AG10803 (cell line): Measurements from ENCODE around the gene ZNF471.

Experiments
- DNase-seq: peaks from one replicate; pipeline ENCODE4 v3.0.0; 2010; ENCODE audit warnings: low read depth
- H3K4me3 ChIP-seq: 2 replicates; pipeline ENCODE4 v1.5.1; 2011; ENCODE audit warnings: mild to moderate bottlenecking, low read length, control low read depth
- TF ChIP-seq, protein P1 (sequence below): conservative IDR thresholded peaks from 2 replicates; pipeline ENCODE4 v1.5.1; 2011; ENCODE audit warnings: mild to moderate bottlenecking, low read length, control low read depth, inconsistent platforms

ZNF471 gene

DNA sequence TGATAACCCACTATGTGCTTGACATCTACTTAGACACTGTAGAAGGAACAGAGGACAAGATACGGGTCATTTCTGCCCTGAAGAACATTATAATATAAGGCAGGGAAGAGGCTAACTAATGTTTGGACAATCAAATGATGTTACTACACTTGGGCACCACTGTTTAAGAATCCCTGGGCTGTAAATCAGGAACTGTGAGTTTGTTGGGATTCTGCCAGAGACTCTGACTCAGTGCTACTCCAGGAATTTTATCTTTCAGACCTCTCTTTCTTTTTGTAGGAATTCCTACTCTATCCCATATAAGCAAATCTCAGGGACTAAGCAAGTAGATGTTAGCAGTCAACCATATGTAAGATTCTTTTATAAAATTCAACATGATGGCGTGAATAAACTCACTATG lies 3.1 kb upstream of the ZNF471 start:
- DNase-seq = no peak
- TF ChIP-seq, protein P1, sequence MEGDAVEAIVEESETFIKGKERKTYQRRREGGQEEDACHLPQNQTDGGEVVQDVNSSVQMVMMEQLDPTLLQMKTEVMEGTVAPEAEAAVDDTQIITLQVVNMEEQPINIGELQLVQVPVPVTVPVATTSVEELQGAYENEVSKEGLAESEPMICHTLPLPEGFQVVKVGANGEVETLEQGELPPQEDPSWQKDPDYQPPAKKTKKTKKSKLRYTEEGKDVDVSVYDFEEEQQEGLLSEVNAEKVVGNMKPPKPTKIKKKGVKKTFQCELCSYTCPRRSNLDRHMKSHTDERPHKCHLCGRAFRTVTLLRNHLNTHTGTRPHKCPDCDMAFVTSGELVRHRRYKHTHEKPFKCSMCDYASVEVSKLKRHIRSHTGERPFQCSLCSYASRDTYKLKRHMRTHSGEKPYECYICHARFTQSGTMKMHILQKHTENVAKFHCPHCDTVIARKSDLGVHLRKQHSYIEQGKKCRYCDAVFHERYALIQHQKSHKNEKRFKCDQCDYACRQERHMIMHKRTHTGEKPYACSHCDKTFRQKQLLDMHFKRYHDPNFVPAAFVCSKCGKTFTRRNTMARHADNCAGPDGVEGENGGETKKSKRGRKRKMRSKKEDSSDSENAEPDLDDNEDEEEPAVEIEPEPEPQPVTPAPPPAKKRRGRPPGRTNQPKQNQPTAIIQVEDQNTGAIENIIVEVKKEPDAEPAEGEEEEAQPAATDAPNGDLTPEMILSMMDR = no peak
- no peak overlapping the region for H3K4me3 ChIP-seq

DNA sequence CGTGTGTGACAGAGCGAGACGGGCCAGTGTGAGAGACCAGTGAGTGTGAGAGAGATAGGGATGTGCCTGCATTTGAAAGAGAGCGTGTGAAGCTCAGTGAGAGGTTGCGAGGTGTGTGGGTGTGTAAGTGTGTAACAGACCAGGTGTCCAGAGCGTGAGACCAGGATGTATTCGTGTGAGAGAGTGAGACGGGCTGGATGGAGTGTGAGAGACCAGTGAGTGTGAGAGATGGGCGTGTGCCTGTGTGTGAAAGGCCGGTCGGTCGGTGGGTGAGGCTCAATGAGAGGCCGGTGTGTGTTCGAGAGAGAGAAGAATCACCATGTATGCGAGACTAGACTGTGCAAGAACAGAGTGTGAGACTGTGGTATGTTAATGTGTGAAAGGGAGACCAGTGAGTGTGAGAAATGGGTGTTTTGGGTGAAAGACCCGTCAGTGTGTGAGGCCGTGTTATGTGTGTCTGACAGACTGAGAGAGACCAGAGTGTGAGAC lies 679 bp downstream of the ZNF471 start:
- TF ChIP-seq, protein P1 = no peak
- DNase-seq = no peak
- peak overlapping the region; percentile 89 for H3K4me3 ChIP-seq

DNA sequence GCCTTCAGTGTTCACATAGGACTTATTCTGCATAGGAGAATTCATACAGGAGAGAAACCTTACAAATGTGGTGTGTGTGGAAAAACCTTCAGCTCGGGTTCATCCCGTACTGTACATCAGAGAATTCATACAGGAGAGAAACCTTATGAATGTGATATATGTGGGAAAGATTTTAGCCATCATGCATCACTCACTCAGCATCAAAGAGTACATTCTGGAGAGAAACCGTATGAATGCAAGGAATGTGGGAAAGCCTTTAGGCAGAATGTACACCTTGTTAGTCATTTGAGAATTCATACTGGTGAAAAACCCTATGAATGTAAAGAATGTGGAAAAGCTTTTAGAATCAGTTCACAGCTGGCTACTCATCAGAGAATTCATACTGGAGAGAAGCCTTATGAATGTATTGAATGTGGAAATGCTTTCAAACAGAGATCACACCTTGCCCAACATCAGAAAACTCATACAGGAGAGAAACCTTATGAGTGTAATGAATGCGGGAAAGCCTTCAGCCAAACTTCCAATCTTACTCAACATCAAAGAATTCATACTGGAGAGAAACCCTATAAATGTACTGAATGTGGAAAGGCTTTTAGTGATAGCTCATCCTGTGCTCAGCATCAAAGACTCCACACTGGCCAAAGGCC lies 17.7 kb downstream of the ZNF471 start:
- TF ChIP-seq, protein P1 = no peak
- no peak for DNase-seq
- H3K4me3 ChIP-seq = no peak overlapping the region

DNA sequence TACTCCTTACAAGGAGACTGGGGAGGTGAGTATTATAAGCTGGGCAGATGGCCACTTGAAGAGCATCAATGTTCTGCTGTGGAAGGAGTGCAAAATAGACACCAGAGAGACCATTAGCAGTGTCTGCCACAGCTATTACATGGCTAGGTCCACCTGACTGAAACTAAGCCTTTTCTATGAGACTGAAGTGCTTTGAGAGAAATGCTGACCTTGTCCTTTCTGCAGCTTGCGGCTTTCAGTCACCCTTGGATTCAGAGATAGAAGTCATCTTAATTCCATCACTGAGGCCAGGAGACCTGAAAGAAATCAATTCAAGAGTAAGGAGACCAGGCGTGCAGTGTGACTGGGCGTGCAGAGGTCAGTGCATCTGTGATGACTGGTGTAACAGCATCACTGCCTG lies 29.8 kb downstream of the ZNF471 start:
- H3K4me3 ChIP-seq = no peak overlapping the region
- DNase-seq = no peak
- TF ChIP-seq, protein P1 = no peak

DNA sequence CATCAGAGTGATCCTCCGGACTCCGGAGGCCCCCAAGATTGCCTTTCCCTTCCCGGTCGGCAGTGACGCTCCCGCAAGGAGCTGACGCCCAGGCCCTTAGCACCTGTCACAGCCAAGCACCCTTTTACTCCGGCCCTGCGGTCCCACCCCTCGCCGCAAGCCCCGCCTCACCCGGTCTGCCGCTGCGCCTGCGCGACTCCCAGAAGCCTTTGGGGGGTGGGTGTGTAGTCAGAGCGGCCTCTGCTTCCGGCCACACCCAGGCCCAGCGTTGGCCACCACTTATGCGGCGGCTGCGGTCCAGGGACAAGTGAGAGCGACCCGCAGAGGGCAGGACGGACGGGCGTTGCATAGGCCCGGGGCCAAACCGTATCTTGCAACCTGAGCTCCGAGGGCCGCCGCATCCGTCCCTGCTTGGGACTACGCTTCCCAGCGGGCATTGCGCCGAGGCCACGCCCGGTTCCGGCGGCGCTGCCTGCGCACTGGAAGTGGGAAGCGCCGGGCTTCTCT lies 30.7 kb downstream of the ZNF471 start:
- peak; percentile 87 for DNase-seq
- H3K4me3 ChIP-seq = peak overlapping the region; percentile 83
- TF ChIP-seq, protein P1 = no peak

DNA sequence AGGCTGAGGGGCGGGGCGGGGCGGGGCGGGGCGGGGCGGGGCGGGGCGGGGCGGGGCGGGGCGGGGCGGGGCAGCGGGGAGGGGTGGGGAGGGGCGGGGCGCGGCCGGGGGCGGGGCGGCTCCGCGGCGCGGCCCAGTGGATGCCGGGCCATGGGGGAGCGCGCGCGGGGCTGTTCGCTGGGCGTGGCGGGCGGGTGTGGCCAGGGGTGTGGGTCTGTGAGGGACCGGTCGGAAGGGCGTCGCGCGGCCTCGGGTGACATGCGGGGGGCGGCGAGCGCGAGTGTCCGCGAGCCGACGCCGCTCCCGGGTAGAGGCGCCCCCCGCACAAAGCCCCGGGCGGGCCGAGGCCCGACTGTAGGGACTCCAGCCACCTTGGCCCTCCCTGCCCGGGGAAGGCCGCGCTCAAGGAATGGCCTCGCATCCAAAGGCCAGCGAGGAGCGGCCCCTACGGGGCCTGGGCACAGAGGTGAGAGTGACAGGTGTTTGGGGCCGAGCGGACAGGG lies 31.2 kb downstream of the ZNF471 start, which contains the start of gene ZFP28:
TSS of gene ZFP28 (plus strand) at position 188 of the 503 bp plus-strand sequence. CDS start at position 259, 71 bp downstream.
- no peak for DNase-seq
- peak within 1 kb of the TSS; percentile 83 for H3K4me3 ChIP-seq
- TF ChIP-seq, protein P1 = no peak

DNA sequence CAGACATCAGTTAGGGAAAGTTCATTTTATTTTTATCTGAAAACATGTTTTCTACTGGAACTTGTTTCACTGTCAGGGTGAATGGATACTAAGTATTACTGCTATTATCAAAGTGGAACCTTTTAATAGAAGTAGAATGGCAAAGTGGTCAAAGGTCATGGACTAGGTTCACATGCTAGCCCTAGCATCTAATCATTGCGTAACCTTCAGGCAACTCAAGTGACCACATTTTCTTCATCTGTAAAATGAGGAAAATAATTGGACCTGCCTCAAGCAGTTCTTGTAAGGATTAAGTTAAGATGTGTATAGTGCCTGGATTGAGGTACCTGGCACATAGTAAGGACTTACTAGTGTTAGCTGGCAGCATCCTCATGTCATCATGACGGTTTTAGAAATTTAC lies 36.1 kb downstream of the ZNF471 start:
- H3K4me3 ChIP-seq = no peak overlapping the region
- TF ChIP-seq, protein P1 = no peak
- DNase-seq = no peak
